HG02852 (cell line): ENCODE data around the gene HOXA2.

Source experiments
- ATAC-seq: cut with Tn5 transposase; IDR thresholded peaks from one replicate; pipeline ENCODE4 v1.9.1; 2021; ENCODE audit warnings: mild to moderate bottlenecking, moderate library complexity; ENCODE audit not compliant: unreplicated experiment

Gene HOXA2

GRCh38 chr7:27112955-27113949 is 10.8 kb upstream of the HOXA2 start:
- no peak for ATAC-seq

- no peak for ATAC-seq
These were observed 9.9 kb upstream of the HOXA2 start for GRCh38 chr7:27112361-27112760.

- no peak for ATAC-seq
These were observed 9.3 kb upstream of the HOXA2 start for GRCh38 chr7:27111751-27112277.

GRCh38 chr7:27111042-27111750 is 8.7 kb upstream of the HOXA2 start:
- ATAC-seq, result no peak

GRCh38 chr7:27110186-27111031 is 7.9 kb upstream of the HOXA2 start:
- ATAC-seq, result no peak

- ATAC-seq, result no peak
These were observed 7.1 kb upstream of the HOXA2 start for GRCh38 chr7:27109466-27110185.

- ATAC-seq, result no peak
These were observed 6.1 kb upstream of the HOXA2 start for GRCh38 chr7:27108390-27109127.

GRCh38 chr7:27107391-27108381 is 5.2 kb upstream of the HOXA2 start:
- no peak for ATAC-seq

- ATAC-seq, result no peak
These were observed 4.4 kb upstream of the HOXA2 start for GRCh38 chr7:27106901-27107240.

GRCh38 chr7:27106181-27106900 is 3.9 kb upstream of the HOXA2 start:
- no peak for ATAC-seq

- no peak for ATAC-seq
These were observed 3.0 kb upstream of the HOXA2 start for GRCh38 chr7:27105301-27106031.

GRCh38 chr7:27104341-27105058 is 2.0 kb upstream of the HOXA2 start:
- no peak for ATAC-seq

- no peak for ATAC-seq
These were observed 1.2 kb upstream of the HOXA2 start for GRCh38 chr7:27103489-27104226.

- no peak for ATAC-seq
These were observed 414 bp downstream of the HOXA2 start for GRCh38 chr7:27101957-27102580.
